ENCODE measurements around the gene EIF4G2.

The EIF4G2 gene

GRCh38 chr11:10750838-10751580 lies 57.7 kb downstream of the EIF4G2 start, which contains the start of gene CTR9:
CTR9 (plus strand) TSS chr11:10751246; CDS start chr11:10751413, 167 bp downstream.
- Histone ChIP-seq H3K27me3 (ENCODE audit: control insufficient read depth, insufficient read depth, low read length) (no peaks in the 10 kb centered on the region), H3K4me1 (ENCODE audit: control insufficient read depth, insufficient read depth, low read length) (peaks cover 5% of the 10 kb centered on the region; the same call in 1 of the 2 replicates), H3K9ac (ENCODE audit: low read depth, low read length) (peak within 1 kb of the TSS; percentile 84), H3K9me3 (ENCODE audit: control insufficient read depth, insufficient read depth, low read length) (no peaks in the 10 kb centered on the region), H3K36me3 (ENCODE audit: control insufficient read depth, insufficient read depth, low read length) (peaks cover 31% of the 10 kb centered on the region), H3K27ac (ENCODE audit: low read depth, low read length) (peak within 1 kb of the TSS; percentile 99), H3K4me3 (ENCODE audit: low read depth, low read length) (peak within 1 kb of the TSS; percentile 97)

GRCh38 chr11:10749476-10749875 lies 59.2 kb downstream of the EIF4G2 start:
- H3K4me1 ChIP-seq (ENCODE audit: control insufficient read depth, insufficient read depth, low read length): peaks cover 5% of the 10 kb centered on the region; the same call in 1 of the 2 replicates
- no peak overlapping the region for H3K27ac ChIP-seq (ENCODE audit: low read depth, low read length)
- H3K27me3 ChIP-seq (ENCODE audit: control insufficient read depth, insufficient read depth, low read length): no peaks in the 10 kb centered on the region
- peaks cover 16% of the 10 kb centered on the region for H3K36me3 ChIP-seq (ENCODE audit: control insufficient read depth, insufficient read depth, low read length)
- no peak overlapping the region for H3K9ac ChIP-seq (ENCODE audit: low read depth, low read length)
- no peak overlapping the region for H3K4me3 ChIP-seq (ENCODE audit: low read depth, low read length)
- H3K9me3 ChIP-seq (ENCODE audit: control insufficient read depth, insufficient read depth, low read length): no peaks in the 10 kb centered on the region

- H3K27me3 ChIP-seq (ENCODE audit: control insufficient read depth, insufficient read depth, low read length): no peaks in the 10 kb centered on the region
- H3K36me3 ChIP-seq (ENCODE audit: control insufficient read depth, insufficient read depth, low read length): peaks cover 3% of the 10 kb centered on the region
- H3K27ac ChIP-seq (ENCODE audit: low read depth, low read length): no peak overlapping the region
- no peak overlapping the region for H3K9ac ChIP-seq (ENCODE audit: low read depth, low read length)
- H3K4me1 ChIP-seq (ENCODE audit: control insufficient read depth, insufficient read depth, low read length): peaks cover 5% of the 10 kb centered on the region; the same call in 1 of the 2 replicates
- H3K9me3 ChIP-seq (ENCODE audit: control insufficient read depth, insufficient read depth, low read length): no peaks in the 10 kb centered on the region
- no peak overlapping the region for H3K4me3 ChIP-seq (ENCODE audit: low read depth, low read length)
These were observed 61.0 kb downstream of the EIF4G2 start for GRCh38 chr11:10747733-10748132.

All from HUES48 (cell line).